Amygdala (tissue), 56 donors: ENCODE measurements around the gene FUT7.

ENCODE experiments used
- DNase-seq, 56 donors: peaks; one replicate each; lab custom pipeline; 2025; lab: John Stamatoyannopoulos, UW

The FUT7 gene

DNA sequence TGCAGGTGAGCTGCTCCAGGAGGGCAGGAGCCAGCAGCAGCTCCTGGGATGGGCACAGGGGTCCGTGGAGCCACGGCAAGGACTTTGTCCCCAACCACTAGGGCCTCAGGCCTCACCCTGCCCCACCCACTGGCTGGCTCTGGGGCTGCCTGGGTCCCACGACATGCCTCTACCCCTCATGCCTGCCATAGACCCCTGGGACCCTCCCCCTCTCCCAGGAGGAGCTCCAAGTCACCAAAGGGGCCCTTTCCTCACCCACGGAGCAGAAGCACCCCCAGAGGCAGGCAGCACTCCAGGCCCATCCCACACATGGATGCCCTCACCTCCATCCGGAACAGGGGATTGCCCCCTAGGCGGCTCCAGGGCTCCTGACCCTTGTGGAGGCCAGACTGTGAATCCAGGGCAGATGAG lies 10.3 kb downstream of the FUT7 start:
- DNase-seq, result no peak

DNA sequence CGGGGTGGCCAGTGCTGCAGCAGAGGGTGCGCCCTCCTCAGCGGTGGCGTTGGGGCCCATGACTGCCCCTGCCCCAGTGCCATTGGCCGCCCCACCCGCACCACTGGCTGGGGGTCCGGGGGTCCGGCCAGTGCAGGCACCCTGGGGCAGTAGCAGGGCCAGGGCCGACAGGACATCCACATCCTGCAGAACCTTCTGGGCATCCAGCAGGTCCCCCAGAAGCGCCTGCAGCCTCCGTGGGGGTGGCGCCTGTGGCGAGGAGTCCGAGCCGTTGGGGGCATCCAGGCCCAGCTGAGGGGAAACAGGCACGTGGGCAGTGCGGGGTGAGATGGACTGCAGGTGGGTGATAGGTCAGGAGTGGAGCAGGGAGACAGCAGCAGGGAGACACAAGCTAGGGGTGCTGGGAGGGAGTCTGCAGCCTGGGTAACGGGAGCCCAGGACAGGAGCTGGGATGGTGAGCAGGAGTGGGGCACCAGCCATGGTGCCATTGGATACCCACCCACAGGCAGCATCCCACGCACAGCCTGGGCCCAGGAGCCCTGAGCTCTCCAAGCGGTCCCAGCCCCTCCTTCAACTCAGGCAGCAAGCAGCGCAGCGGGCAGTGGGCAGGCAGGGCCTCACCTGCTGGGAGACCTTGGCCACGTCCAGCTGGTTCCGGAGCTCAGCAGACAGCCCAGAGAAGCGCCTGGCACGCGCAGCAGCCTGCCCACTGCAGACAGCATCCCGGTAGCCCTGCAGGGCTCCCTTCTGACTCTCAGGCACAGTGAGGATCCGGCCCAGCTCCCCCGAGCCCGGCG lies 10.9 kb downstream of the FUT7 start:
- DNase-seq, result no peak

DNA sequence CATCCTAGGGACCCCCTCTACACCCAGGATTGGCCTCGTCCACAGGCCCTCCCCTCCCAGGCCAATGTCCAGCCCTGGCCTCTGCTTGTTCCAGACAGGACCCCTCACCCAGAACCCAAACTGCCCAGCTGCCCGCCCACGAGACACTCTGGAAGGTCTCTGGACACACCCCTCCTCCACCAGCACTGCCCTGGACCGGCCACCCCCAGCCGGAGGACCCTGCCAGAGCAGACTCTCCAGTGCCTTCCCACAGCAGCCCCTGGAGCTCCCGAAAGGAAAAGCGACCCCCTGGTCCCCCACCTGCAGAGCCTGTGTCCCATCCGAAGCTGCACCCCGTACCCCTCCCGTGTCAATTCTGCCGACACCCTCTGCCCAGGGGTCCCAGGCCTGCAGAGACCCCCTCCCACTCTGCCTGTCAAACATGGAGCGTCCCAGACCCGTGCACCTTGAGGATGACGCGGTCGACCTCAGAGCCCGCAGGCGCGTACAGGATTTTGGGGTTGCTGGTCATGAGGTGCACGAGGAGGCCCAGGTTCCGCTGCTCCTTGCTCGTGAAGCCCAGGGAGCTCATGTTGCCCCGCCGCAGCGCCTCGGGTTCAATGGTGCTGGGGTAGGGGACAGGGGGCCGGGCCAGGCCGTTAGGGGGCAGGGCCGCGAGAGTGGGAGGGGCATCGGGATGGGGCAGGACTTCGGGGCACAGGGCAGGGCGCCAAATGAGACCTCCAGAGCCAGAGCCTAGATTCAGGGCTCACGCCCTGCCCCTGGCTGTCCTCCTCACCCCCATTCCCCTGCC lies 11.8 kb downstream of the FUT7 start:
- DNase-seq, result no peak

DNA sequence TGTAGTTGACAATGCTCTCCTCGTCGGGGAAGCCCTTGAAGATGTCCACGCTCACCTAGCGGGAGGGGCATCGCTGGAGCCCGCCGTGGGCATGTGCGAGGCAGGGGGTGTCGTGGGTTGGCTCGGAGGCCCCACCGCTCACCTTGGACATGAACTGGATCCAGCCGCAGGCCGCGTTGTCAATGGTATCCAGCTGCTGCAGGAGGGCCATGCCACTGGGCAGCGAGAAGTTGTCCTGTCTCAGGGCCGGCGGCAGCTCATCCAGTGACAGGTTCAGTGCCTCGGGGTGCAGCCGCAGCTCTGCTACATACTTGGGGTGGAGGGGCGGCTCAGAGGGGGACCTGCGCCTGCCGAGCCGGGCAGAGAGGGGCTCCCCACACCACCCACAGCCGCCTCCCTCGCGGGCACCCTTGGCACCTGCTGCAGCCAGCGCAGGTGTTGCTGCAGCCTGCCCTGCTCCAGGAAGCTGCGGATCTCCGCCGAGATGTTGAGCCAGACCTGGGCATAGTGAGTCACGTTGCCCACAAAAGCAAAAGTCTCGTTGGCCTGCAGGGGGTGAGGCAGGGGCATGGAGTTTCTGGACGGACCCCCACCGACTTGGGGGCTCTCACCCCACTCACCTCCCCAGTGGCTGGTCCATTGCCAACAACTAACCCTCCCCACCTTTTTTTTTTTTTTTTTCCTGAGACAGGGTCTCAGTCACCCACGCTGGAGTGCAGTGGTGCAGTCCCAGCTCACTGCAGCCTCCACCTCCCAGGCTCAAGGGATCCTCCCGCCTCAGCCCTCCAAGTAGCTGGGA lies 12.9 kb downstream of the FUT7 start:
- DNase-seq, result no peak

DNA sequence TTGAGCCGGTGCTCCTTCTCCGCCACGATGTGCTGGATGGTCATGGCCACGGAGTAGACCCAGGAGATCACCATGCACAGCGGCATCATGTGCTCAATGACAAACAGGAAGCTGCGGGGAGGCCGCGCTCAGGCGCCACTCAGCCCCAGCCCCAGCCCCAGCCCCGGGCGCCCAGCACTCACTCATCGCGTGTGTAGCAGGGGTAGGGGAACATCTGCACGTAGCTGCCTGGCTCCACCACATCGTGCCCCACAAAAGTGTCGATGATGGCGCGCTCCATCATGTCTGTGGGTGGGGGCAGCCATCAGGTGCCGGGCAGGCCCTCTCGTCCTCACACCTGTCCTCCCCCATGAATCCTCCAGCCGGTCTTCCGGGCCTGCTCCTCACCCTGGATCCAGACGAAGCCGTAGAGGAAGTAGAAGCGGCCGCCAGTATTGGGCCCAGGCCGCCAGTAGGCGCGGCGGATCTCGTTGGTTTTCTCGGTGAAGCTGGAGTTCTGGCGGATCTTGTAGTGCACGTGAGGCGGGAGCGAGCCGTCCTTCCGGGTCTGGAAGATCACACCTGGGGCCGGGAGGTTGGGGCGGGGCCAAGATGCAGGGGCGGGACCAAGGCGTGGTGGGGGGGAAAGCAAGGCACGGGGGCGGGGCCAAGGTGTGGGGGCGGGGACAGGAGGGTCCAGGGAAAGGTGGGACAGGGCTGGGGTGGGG lies 13.9 kb downstream of the FUT7 start:
- DNase-seq, result no peak

DNA sequence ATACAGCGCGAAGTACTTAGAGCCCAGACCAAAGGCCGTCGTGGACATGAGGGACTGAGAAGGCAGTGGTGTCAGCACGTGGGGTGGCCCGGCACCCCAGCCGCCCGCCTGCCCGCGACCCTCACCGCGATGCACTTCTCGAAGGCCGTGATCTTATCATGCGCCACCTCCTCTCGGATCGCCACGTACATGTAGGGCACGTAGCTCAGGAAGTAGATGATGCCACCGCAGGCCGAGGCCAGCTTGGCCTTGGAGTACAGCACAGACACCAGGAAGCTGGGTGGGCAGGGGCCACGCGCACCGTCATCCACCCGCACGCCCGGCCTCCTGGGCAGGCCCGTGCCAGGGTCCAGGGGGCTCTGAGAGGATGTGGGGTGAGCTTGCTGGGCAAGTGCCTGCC lies 14.8 kb downstream of the FUT7 start:
- no peak for DNase-seq

DNA sequence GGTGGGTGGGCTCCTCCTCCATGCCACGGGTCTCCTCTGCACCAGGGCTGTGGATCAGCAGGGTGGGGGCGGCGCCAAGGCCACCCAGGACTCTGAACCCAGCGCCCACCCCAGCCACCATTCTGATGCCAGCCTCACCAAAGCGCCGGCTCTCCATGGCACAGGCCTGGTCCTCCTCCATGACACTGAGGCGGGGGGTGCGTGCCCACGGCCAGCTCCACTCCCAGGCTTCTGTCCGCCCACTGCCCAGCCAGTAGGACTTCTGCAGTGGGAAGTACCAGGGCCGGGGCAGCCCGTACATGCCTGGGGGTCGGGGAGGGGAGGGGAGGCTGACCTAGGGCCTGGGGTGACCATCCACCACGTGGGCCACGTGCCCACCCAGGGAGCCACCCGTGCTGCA lies 15.5 kb downstream of the FUT7 start:
- no peak for DNase-seq

DNA sequence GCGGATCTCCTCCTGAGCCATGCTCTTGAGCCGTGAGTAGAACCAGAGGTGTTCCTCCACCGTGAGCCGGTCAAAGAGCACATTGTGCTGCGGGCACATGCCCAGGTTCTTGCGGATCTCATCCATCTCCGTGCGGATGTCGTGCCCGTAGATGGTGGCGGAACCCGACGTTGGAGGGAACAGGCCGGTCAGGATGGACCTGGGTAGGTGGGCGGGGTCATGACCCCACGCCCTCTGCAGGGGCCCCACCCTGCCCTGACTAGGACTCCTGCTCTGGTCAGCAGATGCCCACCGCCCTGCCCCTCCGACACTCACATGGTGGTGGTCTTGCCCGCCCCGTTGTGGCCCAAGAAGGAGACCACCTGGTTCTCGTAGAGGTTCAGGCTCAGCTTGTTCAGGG lies 15.9 kb downstream of the FUT7 start:
- no peak for DNase-seq

DNA sequence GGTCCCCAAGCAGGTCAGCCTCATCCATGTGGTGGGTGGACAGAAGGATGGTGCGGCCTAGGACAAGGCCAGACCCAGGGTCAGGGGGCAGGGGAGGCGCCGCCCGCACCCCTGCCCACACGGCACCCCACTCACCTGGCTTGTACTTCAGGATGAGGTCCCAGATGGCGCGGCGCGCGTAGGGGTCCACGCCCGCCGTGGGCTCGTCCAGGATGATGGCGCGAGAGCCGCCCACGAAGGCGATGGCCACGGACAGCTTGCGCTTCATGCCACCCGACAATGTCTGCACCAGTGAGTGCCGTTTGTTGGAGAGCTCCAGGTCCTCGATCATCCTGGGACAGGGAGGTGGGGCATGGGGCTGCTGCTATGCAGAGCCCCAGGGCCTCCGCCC lies 16.4 kb downstream of the FUT7 start:
- no peak for DNase-seq

DNA sequence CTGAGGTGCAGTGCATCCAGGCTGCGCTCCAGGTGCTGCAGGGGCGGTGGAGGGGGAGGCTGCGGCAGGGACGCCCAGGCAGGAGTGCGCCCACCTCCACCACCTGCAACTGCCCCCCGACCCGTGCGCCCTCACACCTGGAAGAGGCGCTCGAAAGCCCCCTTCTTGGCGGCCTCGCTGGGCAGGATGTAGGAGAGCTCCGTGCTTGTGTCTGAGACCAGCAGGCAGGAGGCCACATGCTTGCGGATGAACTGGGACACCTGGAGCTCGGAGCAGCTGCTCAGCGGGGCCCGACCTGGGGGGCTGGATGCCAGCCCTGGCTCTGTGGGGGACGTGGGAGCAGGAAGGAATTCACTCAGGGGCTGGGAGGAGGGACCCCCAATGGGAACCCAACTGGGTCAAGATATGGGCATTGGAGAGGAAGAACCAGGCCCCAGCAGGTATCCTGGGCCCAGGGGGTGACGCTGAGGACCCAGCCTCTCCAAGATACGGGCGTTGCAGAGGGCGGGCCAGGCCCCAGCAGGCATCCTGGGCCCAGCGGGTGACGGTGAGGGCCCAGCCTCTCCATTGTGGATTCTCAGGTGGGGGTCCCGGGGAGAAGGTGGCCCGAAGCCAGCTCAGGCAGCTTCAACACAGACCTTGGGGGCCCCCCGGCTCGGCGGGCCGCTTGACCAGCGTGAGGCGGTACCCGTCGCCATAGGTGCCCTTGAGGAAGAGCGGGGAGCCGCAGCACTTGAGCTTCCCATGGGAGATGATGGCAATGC lies 16.9 kb downstream of the FUT7 start:
- DNase-seq, result no peak

DNA sequence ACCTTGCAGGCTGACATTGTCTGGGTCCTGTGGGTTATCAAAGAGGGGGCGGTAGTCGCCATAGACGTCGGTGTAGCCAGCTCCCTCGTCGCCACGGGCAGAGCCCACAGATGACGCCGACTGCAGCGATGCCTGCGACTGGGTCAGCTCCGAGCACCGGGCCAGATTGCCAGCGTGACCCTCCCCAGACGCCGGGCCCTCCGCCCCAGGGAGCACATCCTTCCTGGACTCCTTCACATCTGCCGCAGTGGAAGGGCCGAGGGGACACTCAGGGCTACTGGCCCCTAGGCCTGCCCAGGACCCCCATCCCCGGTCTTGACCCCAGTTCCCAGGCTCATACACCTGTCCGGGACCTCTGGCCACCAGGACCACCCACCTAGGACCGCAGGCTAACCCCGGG lies 17.7 kb downstream of the FUT7 start:
- no peak for DNase-seq

DNA sequence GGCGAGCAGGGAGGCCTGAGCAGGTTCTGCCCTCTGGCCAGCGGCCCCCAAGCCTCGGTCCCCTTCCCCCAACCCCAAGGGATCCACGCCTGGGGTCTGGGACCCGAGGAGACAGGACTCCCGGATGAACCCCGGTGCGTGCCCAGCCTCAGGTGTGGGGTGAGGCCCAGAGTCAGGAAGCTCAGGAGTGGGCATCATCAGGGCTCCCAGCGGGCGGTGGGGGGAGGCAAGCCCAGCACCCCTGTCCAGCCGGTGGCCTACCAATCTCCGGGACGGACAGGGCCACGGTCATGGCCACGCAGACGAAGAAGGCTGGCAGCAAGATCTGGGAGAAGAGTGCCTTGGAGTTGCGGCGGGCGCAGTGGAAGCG lies 18.3 kb downstream of the FUT7 start:
- DNase-seq, result no peak

DNA sequence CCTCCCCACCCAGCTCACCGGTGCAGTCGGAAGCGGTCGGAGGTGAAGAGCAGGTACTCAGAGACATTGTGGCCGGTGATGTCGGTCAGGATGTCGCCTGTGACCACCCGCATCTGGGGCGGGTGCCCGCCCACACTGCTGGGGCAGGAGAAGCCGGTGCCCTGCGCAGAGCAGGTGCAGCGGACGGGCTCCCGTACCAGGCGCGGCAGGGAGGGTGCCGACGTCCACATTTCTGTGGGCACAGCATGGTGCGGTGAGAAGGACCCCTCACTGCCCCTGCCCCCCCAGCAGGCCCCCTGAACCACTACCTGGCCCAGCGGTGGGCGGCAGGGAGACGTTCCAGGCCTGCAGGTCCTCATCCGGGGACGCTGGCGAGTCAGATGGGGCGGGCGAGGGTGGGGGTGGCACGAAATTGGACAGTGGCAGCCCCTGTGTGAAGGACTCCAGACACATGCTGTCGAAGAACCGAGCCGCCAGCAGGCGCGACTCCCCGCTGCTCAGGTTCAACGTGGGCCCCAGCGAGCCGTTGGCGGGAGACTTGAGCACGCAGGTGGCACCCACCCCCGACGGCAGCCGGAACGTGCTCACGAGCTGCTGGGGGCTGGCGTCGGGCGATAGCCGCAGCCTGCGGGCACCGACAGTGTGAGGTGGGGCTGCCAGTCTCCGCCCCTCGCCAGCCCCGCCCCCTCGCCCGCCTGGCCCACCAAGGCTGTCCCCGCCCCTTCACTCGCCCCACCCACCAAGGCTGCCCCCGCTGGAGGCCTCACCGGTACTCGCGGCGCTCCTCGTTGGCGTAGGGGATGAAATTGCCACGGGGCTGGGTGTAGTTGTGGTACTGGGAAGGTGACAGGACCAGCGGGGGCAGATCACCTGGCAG lies 19.0 kb downstream of the FUT7 start:
- DNase-seq, result no peak

DNA sequence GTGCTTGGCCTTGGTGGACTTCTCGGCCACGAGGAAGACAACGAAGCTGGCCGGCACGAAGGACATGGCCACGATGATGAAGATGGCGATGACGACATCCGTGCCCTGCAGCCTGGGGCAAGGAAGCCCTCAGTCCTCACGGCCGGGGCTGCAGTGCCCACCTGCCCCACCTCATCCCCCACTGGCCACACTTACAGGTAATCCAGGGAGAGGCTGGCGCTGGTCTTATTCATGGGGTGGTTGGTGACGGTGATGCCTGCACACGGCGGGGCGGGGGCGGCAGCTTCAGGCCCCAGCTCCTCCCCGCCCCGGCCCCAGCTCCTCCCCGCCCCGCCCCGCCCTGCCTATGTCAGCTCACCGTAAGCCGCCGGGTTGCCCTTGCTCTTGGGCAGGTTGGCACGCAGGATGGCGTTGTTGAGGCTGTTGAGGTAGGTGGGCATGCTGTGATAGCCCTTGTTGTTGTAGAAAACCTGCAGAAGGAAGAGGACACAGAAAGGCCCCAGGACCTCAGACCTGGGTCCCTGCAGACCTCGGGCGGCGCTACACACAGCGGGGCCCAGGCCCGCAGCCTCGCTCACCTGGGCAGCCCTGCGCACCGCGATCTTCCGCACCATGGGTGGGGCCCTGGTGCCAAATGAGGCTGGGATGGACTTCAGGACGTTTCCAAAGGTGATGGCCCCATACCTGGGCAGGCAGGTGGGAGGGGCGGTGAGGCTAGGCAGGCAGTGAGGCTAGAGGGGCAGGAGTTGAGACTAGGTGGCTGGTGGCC lies 19.8 kb downstream of the FUT7 start:
- no peak for DNase-seq

DNA sequence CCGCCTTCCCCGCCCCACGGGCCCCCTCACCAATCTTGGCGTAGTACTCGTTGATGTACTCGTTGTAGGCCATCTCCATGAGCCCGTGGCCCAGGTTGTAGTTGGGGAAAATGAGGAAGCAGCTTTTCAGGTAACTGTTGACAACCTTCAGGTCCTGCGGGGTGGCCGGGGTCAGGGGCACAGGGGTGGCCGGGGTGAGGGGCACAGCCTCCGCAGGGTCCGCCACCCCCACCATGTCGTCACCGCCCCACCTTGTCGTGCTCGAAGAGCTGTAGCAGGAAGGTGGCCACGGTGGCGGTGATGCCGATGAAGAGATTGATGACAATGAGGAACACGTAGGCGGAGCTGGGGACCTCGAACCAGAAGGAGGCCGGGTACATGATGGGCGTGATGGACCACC lies 20.7 kb downstream of the FUT7 start:
- DNase-seq, result no peak

DNA sequence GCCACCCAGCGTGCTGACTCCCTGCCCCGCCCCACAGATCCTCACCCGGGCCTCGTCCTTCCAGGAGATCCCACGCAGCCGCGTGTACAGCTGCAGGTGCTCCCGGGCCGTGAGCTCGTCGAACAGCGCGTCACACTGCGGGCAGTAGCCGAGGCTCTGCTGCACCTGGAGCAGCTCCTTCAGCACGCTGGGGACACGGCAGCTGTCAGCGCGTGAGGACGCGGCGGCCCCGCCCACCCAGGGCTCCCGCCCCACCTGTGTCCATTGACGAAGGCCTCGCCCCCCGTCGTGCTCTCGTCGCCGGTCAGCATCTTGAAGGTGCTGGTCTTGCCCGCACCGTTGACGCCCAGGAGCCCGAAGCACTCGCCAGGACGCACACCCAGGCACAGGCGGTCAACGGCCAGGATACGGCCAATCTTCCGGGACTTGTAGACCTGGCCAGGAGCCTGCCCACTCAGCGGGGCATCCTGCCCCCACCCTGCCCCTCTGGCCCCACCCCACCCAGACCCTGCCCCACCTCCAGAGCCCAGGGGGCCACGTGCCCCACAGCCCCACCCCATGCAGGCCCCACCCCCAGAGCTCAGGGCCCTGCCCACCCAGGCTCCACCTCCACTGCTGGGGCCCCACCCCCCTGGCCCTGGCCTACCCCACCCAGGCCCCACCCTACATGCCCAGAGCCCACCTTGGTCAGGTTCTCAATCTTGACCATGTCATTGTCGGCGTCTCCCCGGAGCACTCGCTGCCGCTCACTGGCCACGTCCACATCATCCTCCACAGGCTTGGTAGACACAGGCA lies 21.8 kb downstream of the FUT7 start:
- DNase-seq, result no peak

DNA sequence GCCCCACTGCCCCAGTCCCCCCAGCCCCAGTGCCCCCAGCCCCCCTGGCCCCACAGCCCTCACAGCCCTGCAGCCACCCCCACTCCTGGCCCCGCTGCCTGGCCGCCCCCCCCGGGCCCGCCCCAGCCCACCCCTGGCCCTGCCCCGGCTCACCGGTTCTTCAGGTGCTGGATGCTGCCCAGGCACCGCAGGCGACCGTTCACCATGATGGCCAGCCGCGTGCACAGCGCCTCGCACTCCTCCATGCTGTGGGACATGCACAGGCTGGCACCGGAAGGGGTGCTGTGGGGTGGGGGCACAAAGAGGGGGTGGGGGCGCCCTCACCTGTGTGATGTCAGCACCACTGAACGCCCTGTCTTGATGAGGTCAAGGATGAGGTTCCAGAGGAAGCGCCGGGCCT lies 22.7 kb downstream of the FUT7 start:
- no peak for DNase-seq
